RKO (cell line): ENCODE measurements around the gene PTGDS.

ENCODE experiments used
- DNase-seq: peaks from one replicate; pipeline ENCODE4 v3.0.0-alpha.2; 2016; ENCODE audit warnings: low spot score

Gene PTGDS

DNA sequence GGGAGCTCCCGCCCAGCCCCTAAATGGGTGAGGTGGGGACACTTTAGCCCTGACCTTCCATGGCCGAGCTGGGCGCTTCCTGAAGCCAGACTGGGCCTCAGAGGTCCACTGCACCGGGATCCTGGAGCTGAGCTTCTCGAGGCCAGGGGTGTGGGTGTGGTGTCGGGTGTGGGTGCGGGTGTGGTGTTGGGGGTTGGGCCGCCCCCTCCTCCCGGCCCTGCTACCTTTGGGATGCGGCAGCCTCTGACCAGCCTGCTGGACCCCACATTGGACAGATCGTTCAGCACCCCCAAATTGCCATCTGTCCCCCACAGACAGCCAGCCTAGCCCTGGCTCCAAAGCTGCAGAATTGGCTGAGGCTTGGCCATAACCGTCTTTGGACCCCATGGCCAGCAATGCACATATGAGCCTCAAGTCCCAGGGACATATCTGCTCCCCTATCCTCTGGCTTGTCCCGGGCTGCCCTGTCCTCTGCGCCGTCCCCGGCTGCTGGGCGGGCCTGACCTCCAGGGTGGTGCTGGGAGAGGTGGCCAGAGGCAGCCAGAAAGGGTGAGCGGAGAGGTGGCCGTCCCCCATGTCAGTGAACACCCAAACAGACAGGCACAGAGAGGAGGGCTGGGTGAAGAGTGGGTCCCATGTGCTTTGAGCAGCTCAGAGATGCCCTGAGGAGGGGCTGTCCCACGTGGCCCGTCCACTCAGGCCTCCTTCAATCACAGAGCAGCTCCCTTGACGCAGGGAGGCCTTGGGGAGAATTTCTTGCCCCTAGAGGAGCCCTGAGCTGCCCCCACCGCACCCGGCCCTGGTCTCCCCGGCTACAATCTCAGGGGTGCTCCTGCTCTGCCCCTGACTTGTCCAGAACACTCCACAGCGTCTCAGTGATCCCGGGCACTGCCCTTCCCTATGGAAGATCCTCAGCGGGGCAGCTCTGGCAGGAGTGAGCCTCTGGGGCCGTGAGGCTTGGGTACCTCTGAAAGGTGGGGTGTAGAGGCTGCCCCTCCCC lies 3.4 kb upstream of the PTGDS start:
- DNase-seq, result no peak

DNA sequence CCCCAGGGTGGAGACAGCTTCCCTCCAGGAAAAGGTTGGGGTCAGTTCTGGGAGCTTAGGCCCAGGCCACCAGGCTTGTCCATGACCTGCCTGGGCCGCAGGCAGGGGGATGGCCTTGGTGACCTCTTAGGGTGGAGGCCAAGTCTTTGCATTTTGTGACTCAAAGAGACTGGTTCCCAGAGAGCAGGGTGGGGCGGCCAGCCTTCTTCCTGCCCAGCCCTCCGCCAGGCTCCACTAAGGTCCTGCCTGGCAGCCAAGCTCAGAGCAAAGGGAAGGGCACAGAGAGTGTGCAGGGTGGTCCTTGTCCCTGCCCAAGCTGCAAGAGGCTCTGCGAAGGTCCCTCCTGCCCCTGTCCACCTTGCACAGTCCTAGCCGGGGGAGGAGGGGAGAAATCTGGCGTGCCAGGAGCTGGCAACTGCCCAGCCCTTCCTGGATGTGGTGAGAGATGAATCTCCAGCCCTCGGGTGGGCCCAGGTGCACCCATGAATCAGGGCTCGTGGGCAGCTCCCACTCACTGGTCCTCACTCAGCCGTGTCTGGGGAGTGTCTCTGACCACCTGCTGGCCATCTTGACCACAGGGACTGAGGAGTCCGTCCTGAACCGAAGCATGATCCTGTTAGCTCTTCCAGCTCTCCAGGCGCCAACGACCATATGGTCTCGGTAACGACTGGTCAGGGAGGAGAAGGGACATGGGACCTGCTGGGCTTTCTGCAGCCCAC lies 2.3 kb upstream of the PTGDS start:
- no peak for DNase-seq

DNA sequence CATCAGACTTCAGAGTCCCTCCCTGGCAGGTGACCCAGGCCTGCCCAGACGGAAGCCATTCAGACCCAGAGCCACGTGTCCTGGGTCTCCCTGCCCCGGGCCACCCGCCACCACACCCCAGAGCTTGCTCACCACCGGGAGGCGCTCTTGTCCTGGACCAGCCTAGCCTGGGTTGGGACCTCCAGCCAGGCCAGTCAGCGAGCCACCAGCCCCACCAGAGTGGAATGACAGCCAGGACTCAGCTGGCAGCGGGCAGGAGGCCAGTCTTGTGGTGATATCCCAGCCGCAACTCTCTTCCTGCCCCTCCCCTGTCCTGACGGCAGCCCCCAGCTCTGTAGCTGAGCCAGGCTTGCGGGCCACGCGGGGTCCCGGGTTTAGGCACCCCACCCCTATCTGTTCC lies 1.7 kb upstream of the PTGDS start:
- no peak for DNase-seq

DNA sequence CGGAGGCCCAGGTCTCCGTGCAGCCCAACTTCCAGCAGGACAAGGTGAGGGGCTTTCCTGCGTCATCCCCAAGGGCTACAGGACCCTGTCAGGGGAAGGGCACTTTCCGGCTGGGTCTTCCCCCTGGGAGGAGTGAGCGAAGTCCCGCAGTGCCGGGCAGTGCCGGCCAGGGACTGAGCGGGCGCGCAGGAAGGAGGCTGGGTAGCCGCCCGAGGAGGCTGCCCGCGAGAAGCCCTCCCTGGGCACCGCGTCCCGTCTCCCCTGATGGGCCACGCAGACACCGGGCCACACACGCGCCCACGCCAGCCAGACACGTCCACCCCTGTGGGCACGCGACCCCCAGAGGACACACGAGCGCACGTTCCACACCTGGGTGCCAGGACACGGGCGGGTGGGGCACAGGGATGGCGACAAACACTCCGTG lies 357 bp downstream of the PTGDS start:
- DNase-seq, result no peak

DNA sequence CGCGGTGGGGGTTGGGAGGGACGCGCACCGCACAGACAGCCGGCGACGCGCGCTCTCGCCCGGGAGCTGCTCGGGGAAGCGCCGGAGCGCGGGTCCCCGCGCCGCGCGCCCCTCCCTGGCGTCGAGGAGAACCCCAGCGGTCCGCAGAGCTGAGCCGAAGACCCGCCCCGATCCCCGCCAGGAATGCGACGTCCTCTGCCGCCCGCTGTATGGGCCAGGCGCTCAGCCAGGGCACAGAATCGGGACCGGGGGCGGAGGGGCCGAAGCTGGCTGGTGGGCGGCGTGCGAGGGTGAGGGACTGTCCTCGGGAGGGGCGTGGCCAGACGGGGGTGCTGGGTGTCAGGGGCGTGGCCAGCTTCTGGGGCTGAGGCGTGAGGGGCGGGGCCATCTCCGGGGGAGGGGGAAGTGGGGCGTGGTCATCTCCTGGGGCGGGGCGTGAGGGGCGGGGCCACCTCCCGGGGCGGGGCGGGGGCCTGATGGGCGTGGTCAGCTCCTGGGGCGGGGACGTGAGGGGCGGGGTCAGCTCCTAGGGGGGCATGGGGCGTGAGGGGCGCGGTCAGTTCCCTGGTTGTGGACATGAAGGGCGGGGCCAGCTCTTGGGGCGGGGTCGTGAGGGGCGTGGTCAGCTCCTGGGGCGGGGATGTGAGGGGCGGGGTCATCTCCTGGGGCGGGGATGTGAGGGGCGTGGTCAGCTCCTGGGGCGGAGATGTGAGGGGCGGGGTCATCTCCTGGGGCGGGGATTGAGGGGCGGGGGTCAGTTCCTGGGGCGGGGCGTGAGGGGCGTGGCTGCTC lies 965 bp downstream of the PTGDS start:
- DNase-seq, result peak; percentile 35

DNA sequence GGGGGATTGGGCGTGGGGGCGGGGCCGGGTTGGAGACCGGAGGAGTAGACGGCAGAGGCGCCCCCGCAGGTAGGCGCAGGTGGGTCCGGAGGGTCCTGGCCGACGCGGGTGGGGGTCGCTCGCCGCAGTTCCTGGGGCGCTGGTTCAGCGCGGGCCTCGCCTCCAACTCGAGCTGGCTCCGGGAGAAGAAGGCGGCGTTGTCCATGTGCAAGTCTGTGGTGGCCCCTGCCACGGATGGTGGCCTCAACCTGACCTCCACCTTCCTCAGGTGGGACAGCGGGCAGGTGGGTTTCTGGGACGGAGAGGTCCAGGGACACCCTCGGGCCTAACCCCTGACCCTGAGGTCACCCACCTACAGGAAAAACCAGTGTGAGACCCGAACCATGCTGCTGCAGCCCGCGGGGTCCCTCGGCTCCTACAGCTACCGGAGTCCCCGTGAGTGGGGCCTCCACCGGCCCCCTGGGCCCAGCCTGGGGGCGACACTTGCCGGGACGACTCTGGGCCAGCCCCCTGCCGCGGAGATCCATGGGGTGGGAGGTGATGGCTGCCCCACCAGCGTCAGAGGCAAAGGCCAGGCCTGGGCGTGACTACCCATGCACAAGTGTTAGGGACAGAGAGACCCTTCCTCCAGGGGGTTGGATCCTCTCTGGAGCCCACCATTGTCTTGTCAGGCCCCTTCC lies 1.7 kb downstream of the PTGDS start:
- DNase-seq, result no peak

DNA sequence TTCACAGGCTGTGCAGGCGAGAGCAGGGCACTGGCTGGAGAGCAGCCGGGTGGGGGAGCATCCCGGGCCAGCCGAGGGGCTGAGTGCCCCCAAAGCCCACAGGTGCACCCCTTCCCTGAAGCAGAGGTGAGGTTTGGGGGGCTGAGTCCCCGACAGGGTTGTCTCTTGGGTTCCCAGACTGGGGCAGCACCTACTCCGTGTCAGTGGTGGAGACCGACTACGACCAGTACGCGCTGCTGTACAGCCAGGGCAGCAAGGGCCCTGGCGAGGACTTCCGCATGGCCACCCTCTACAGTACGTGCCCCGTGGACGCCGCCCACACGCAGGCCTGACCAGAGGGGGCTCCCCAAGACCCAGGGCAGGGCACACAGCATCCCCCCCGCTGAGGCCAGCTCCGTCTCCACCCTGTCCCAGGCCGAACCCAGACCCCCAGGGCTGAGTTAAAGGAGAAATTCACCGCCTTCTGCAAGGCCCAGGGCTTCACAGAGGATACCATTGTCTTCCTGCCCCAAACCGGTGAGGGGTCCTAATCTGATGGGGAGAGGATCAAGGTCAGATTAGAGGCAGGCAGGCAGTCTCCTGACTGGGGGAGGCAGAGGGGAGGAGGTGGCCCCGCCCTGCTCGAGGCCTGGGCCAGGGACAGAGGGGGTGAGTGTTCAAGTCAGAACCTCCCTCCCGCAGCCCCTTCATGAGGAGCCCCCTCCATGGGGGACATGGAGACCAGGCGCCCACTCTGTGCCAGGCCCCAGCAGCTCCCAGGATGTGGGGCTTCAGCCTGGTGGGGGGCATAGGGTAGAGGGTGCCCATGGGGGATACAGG lies 2.7 kb downstream of the PTGDS start:
- no peak for DNase-seq

DNA sequence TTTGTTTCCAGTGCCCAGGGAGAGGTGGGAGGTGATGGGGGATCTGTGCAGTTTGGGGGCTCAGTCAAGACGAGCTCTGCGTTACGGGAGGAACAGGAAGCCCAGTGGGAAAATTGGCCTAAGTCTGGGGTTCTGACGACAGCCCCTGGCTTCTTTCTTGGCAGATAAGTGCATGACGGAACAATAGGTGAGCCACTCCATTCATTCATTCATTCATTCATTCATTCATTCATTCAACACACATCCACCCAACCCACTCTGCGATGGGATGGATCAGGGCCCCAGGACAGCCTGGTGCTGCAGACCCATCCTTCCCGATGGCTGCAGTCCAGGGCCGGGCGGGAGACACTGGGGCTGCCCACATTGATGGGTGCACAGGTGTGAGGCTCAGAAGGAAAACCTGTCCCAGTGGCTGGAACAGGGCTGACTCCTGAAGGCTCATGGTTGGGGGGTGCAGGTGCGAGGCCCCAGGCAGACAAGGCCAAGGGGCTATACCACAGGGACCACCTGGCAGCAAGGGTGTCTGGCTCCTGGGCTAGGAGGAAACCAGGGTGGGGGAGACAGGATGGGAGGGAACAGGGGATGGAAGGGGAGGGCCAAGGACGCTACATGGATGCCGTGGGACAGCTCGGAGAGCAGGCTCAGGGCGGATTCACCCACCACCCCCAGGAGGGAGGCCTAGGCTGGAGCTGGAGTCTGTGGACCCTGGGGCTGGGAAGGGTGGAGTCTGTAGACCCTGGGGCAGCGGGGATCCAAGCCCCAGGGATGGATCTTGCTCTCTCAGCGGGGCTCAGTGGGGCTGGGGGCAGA lies 3.6 kb downstream of the PTGDS start:
- DNase-seq, result no peak

DNA sequence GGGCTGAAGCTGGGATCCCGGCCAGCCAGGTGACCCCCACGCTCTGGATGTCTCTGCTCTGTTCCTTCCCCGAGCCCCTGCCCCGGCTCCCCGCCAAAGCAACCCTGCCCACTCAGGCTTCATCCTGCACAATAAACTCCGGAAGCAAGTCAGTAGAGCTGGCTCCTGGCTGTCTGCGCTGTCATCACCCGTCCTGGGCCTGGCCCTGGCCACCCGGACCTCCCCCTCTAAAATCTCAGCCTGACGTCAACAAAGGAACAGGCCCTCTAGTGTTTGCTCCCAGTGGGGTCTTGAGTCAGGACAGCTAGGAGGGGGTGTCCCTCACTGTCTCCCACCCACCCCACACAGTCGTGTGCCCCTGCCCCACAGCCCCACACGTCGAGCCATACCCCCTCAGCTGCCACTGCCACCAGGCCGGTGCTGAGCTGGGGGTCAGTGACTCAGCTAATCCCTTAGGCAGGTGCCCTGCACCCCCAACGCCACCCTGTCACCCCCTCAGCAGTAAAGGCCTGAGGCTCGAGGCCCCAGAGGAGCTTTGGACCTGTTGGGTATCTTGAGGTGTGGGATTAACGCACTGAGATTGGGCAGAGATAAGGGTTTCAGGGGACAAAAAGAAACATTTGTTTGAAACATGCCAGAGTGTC lies 4.4 kb downstream of the PTGDS start:
- no peak for DNase-seq

DNA sequence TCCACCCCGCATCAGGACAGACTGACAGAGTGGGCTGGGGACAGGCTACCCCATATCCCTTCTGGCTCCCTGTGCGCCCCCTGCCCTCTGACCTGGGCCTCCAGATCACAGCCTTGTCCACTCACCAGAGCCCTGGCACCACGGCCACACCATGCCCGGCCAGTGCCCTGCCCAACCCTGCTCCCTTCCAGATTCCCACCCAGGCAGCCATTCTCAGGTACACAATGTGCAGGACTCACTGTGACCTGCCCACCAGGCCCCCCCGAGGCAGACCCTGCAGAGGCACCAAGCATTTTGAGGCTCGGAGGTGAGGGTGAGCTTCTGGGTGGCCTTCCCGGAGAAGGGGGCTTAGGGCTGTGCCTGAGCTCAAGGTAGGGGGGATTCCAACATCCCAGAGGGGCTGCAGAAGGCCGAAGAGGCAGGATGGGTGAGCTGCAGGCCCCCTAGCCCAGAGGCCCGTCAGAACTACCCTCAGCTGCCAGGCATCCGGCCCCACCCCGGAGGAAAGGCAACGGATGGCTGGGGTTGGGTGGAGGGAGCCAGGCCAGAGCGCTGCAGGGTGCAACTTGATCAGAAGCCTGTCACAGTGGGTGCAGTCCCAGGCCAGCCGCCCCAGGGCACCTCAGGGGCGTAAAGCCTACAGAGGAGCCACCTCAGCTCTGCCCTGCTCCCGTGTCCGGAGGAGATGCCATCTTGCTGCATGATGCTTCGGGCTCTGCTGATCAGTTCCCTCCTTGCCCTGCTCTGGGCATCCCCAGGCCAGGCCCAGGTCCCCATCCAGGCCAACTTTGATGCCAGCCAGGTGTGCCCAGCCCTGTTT lies 5.1 kb downstream of the PTGDS start, which contains the start of gene LCNL1:
TSS of gene LCNL1 (plus strand) at position 762 of the 820 bp plus-strand sequence. CDS start 594 bp downstream, outside the sequence.
- DNase-seq, result no peak

DNA sequence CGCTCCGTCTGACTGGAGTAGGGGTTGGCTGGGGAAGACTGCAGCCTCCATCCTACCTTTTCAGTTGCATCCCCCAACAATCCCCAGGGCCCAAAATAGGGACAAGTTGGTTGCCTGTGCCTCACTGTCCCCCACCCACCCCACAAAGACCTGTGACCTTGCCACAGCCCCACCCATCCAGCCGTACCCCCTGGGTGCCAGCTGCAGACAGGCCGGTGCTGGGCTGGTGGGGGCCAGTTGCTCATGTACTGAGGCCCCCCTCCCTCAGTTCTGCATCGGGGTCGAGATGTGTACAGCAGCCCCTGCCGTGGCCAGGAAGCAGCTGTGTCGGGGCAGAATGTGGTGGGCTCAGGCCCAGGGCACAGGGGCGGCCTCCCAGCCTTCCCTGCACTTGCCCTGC lies 5.9 kb downstream of the PTGDS start:
- no peak for DNase-seq

DNA sequence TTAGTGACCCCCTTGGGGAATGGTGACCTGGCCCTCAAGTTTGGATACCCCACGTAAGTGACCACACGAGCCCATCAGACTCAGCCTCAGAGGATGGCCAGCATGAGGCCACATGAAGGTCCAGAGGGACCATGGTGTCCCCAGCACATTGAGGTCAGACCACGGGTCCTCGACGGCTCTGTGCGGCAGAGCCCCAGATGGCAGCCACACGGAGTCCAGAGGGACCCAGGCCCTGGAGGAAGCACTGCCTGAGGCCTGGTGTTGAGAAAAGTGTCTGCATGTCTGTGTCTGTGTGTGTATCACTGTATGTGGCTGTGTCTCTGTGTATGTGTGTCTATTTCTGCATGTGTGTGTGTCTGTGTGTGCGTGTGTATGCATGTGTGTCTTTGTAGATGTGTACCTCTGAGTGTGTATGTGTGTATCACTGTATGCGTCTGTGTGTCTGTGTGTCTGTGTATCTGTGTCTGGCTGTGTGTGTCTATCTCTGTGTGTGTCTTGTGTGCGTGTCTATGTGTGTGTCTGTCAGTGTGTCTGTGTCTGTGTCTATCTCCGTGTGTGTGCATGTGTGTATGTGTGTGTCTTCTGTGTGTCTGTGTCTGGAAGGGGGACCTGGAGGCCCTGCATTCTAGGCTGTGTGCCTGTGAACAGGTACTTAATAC lies 6.5 kb downstream of the PTGDS start:
- DNase-seq, result no peak

DNA sequence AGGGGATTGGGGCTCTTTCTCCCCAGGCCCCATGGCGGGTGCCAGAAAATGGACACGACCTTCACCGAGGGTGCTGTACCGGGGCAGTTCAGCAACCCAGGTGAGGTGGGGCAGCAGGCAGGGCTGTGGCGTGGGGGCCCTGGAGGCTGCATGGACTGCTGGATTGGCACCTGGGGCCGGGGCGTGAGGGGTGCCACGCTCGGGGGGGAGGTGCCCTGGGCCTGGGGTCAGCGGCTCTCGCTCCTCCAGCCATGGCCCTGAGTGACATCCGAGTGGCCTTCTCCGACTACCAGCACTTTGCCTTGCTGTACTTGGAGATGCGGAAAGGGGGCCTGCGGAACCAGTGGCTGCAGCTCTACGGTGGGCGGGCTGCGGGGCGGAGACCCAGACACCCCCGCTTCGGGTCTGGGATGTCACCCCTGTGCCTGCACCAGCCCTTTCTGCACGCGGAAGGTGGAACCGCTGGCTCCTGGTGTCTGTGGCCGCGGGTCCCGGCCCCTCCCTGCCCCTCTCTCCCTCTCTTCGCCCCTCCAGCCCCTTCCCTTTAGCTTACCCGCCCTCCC lies 7.2 kb downstream of the PTGDS start:
- DNase-seq, result no peak

DNA sequence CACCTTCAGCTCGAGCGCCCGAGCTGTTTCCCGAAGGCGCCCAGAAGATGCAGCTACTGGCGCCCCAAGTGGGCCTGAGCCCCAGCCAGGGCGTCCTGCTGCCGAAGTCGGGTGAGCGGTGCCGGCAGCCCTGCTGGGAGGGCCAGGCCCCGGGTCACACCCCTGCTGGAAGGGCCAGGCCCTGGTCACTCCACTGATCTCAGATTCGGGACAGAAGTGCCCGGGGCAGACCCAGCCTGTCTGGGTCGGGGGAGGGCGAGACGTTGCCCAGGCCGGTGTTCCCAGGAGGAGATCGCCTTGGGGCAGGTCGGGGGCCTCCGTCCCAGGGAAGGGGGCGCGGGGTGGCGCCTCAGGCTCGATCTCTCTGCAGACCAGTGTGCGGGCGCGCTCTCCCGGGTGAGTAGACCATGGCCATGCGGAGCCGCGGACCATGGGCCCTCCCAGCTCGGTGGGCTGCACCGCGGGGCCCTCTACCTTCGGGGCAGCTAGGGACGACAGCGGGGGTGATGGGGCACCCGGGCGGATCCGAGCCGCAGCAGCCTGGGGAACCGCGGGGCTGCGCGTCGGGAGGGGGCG lies 7.8 kb downstream of the PTGDS start:
- no peak for DNase-seq

DNA sequence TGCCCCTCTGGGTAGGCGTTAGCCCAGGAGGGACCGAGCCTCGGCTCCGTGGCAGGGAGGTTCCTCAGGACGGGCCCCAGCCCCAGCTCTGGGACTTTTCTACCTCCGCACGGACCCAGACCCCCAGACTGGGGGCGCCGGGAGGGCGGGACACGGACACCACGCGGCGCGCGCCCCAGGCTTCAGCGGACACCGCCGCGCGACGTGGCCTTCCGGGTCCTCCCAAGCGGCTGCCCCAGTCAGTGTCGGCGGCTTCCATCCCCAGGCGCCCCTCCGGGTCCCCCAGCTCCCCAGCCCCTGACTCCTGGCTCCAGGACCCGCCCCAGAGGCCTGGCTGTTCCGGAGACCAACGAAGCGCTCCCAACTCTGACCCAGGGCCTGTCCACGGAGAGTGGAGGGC lies 8.5 kb downstream of the PTGDS start:
- DNase-seq, result no peak

DNA sequence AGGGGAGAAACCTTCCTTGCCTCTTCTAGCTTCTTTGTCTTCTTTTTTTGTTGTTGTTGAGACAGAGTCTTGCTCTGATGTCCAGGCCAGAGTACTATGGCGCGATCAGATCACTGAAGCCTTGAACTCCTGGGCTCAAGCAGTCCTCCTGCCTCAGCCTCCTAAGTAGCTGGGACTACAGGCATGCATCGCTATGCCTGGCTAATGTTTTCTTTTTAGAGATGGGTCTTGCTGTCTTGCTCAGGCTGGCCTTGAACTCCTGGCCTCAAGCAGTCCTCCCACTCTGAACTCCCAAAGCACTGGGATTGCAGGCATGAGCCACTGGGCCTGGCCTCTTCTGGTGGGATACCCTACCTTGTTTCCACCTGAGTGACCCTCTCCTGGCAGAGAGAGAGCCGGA lies 11.6 kb downstream of the PTGDS start:
- no peak for DNase-seq

DNA sequence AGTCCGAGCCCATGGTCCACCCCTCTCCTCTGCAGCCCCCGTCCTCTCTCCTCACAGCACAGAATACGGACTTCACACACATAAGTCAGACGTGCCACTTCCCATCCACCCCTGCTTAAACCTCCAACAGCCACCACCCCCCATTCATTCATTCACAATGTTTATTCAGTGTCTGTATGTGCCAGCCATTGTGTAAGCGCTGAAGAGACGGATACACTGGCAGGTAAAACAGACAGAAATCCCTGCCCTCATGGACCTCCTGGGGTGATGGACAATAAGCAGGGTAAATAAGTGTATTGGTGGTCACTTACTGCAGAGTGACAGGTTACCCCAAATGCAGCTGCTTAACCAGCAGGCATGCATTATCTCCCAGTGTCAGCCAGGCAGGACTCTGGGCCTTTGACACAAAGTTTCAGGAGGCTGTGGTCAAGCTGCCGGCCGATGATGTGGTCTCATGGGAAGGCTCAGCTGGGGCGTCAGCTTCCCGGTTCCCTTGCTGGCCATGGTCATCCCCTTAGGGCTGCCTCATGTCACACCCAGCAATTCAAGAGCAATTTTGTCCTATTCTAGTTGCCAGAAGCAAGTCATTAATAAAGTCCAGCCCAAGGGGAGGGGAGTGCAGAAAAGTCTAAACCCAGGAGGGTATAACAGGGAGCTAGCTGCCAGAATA lies 13.1 kb downstream of the PTGDS start:
- DNase-seq, result no peak
